CD4-positive, alpha-beta T cell treated with Interleukin-1 beta for 1 hour (primary cell): ENCODE results near the gene CALN1.
"Not testable (repeated sequence)": the region's sequence is repeated elsewhere in the genome, so short reads cannot be mapped to it uniquely, and the experiment has no call there.

Source experiments
- DNase-seq, 2 donors: peaks; one replicate each; pipeline ENCODE4 v3.0.0-alpha.2; 2020 to 2022

The CALN1 gene

GRCh38 chr7:72408966-72409637, 3.0 kb downstream of the CALN1 start:
- DNase-seq, result no peak

DNA sequence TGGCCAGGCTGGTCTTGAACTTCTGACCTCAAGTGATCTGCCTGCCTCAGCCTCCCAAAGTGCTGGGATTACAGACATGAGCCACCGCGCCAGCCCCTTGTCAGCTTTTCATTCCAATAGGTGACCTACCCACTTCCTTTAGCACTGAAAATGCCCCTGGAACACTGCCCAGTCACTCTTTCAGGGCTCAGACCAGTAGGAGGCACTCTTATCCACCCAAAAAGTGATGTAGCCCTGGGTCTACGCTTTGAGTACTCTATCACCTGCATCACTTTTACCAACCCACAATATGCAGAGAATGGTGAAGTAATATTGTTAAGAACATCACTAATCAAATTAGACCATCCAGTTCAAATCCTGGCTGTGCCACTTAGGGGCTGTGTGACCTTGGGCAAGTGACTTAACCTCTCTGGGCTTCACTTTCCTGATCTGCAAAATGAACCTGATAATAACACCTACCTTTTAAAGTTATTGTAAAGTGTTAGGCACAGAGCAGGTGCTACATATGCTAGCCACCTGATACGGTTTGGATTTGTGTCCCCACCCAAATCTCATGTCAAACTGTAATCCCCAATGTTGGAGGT, 5.2 kb downstream of the CALN1 start:
- no peak for DNase-seq

- DNase-seq, result no peak
Observed at GRCh38 chr7:72405871-72406270, 6.3 kb downstream of the CALN1 start.

GRCh38 chr7:72405418-72405817, 6.7 kb downstream of the CALN1 start:
- peak; percentile 2 to 73 for DNase-seq

DNA sequence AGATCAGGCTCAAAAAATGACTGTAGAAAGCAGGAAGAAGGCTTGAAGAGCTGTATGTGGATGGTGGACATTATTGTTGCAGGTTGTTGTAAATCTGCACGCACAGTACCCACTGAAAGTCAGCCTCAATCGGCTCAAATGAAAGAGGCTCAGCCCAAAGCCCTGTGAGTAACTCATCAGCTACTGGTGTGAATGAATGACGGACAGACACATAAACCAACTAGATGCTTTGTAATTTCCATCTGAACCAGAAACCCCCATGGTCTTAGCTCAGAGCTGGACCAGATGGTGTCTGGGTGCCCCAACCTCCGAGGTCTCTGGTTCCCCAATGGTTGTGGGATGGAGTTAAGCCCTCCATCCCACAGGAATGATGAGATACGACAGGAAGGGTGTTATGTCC, 7.4 kb downstream of the CALN1 start:
- no peak for DNase-seq

DNA sequence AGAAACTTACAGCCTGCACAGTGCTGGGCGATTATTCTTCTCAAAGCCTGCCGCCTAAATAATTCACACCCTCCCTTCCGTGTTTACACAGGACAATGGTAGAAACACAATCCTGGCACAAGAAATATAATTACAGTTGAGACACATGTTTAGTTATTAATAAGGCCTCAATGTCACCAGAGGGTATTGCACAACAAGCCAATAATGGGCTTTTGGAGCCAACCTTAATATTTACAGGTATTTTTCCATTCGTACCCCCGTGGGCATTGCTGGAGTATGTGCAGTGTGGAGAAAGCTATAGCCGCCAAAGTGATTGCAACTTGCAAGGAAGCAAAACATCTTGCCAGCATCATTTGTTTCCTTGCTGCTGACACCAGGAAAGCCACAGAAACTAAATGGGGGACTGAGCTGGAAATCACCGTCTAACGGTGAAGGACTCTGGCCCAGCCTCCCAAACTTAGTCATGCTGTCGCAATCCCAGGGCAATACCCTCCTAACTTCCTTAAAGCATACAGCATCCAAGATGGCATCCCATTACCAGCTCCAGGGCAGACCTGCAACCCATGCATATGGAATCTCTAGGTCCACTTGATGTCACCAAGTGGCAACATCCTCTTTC, 8.6 kb downstream of the CALN1 start:
- DNase-seq, result peak; percentile 2 to 54

DNA sequence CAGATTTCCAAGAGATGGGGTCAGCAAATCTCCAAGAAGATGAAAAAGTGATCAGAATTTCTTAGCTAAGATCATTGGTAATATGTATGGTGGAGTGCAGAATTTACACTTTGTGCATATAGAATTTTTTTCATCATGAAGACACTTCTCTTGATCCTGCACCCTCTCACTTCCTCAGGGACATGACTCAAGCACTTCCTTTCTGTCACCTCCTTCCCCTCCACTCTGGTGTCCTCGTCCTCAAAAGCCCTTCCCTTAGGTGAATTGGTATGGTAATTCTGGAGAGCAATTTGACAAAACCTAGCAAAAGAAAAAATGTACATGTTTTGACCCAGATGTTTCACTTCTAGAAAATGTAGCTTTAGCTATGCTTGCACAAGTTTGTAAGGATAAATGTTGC, 18.1 kb downstream of the CALN1 start:
- no peak for DNase-seq

- DNase-seq, result no peak
Observed at GRCh38 chr7:72391821-72392377, 20.2 kb downstream of the CALN1 start.

GRCh38 chr7:72386118-72386517, 26.0 kb downstream of the CALN1 start:
- DNase-seq, result no peak

DNA sequence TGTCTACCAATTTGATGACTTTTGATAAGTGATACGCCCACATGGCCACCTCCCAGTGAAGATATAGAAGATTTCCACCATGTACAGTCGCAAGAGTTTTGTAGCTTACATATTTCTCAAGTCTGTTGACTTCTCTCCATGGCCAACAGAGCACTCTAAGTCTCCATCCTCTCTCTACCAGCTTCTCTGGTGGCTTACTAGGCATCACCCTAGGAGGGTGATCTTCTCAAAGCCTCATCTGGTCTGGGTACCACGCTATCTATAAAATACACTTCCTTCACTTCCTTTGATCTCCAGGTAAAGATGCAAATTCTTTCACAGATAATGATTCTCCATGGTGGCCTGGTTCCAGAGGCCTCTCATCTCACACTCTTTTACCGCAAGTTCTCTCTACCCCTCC, 49.9 kb downstream of the CALN1 start:
- no peak for DNase-seq

GRCh38 chr7:72345208-72345727, 66.9 kb downstream of the CALN1 start:
- no peak for DNase-seq

DNA sequence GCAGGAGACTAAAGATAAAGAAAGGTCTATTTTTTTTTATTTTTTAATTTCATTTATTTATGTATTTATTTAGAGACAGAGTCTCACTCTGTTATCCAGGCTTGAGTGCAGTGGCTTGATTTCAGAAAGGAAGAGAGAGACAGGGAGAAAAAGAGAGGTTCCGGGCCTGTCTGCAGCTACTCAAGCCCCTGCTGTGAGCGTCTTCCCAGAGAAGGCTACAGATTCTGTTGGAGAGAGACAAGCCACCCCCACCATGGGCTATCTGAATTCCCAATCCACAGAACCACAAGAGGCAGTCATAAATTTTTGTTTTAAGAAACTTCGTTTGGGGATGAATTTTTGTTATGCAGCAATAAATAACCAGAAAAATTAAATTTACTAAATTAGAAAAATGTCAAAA, 68.1 kb downstream of the CALN1 start:
- no peak for DNase-seq

DNA sequence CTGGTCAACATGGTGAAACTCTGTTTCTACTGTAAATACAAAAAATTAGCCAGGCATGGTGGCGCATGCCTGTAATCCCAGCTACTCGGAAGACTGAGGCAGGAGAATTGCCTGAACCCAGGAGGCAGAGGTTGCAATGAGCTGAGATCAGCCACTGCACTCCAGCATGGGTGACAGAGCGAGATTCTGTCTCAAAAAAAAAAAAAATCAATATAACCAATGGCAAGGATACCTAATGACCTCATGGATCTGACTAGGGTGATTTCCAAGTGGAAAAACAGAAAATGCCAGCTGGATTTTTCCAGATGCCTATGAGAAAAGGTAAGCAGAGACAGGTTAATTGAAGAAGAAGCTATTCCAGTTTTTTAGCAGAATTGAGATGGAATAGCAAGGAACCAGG, 68.8 kb downstream of the CALN1 start:
- not testable (repeated sequence) for DNase-seq

GRCh38 chr7:72337390-72338167, 74.6 kb downstream of the CALN1 start:
- no peak for DNase-seq

- no peak for DNase-seq
Observed at GRCh38 chr7:72336632-72337389, 75.3 kb downstream of the CALN1 start.

GRCh38 chr7:72336382-72336631, 75.8 kb downstream of the CALN1 start:
- DNase-seq, result no peak

- no peak for DNase-seq
Observed at GRCh38 chr7:72335561-72336381, 76.4 kb downstream of the CALN1 start.

DNA sequence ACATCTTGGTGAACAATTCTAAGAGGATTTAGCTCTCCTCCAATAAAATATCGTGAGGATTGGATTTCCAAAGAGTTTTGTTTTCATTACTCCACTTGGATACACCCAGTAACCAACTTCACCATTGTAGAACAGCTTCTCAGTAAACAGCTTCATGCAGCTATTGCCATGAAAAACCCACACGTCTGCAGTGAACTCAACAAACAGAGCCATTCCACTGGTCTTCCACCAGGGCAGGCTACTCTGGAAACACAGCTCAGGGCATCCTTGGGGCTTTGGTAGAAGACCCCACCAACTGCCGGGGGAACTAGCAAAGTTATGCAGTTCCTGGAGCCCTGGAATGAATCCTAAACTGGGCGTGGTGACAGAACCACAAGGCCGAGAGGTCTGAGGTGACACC, 77.4 kb downstream of the CALN1 start:
- DNase-seq, result no peak

GRCh38 chr7:72334066-72334465, 78.1 kb downstream of the CALN1 start:
- no peak for DNase-seq

- no peak for DNase-seq
Observed at GRCh38 chr7:72326811-72327210, 85.3 kb downstream of the CALN1 start.

DNA sequence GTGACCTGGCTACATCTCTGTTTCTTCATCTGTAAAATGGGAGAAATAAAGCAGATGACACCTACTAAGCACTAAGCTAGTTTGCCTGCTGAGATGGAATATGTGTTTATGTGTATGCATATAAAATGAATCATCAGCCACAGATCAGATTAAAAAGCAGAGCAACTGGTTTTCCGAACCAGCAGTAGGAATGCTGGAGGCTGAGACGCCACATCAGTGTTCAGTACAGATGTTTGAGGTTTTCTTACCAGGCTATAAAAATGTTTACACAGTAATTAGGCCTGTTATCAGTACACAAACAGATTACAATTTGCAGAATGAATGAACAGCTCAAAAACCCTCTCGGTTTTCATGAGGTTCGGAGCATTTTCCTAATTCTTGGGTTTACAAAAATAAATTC, 85.8 kb downstream of the CALN1 start:
- DNase-seq, result no peak

- no peak for DNase-seq
Observed at GRCh38 chr7:72325561-72325960, 86.6 kb downstream of the CALN1 start.
